GDM1 (cell line): ENCODE measurements around the gene ZNF284.
"Not testable (repeated sequence)": the region's sequence is repeated elsewhere in the genome, so short reads cannot be mapped to it uniquely, and the experiment has no call there.

Source experiments
- DNase-seq: peaks from one replicate; lab custom pipeline; 2025; lab: John Stamatoyannopoulos, UW

The ZNF284 gene

DNA sequence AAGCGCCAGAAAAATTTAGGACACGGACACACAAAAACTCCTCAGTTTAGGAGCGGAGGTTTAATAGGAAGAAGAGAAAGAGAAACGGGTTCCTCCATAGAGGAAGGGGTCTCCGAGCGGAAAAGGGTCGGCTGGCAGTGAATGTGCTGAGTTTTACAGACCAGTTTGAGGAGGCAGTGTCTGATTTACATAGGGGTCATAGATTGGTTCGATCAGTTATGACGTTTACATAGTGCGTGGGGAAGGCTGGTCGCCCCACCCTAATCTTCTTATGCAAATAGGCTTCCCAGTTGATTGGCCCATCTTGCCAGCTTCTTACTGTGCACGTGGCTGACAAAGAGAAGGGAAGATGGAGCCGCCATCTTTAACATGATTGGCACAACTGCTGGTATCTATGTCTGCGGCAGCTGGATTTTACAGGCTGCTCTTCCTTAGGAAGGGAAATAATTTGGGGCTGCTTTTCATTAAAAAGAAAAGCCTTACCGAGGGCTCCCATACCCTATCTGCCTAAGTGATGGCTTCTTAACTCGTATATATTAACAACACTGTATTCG lies 40.0 kb downstream of the ZNF284 start:
- no peak for DNase-seq

DNA sequence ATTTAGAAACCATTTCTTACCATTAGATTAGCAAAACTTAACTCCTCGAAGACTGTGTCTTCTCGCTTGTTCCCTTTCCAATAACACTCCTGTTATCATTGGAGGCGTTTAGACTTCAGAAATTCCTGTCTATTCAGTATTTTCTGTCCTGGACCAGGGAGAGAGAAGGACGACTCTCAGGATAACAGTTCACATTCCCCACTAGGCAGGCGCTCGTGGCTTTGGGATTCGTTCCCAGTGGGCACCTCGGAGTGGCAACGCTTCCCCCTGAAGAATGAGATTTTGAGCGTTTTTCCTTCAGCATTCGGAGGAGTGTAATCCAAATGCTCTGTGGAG lies 40.8 kb downstream of the ZNF284 start:
- DNase-seq, result no peak

DNA sequence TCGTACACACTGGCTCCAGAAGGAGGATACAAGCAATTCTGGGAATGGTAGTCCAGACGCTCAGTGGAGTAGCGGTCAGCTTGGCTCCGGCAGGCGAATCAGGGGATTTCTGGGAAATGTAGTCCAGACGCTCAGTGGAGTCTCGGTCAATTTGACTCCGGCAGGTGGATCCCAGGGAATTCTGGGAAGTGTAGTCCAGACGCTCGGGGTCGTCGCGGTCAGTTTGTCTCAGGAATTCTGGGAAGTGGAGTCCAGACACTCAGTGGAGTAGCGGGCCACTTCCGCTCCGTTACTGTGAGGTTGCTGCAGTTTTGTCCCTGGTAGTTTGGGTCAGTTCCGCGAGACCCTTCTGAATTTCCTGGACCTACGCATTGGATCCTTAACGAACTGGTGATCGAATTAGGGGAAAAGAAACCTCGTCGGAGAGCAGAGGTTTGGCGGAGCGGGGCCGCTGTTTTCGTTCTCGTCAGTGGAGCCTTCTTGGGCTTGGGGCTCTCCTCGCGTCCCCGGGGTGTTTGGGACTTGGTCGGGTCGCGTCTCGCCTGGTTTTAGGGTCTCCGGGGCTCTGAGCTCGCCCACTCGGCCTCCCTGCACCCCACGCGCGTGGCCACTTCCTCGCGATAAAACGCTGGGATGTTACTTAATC lies 41.3 kb downstream of the ZNF284 start, which contains the start of gene ZNF225:
TSS of gene ZNF225 (plus strand) at position 262 of the 646 bp plus-strand sequence. CDS start 2,429 bp downstream, outside the sequence.
- peak; percentile 86 for DNase-seq

DNA sequence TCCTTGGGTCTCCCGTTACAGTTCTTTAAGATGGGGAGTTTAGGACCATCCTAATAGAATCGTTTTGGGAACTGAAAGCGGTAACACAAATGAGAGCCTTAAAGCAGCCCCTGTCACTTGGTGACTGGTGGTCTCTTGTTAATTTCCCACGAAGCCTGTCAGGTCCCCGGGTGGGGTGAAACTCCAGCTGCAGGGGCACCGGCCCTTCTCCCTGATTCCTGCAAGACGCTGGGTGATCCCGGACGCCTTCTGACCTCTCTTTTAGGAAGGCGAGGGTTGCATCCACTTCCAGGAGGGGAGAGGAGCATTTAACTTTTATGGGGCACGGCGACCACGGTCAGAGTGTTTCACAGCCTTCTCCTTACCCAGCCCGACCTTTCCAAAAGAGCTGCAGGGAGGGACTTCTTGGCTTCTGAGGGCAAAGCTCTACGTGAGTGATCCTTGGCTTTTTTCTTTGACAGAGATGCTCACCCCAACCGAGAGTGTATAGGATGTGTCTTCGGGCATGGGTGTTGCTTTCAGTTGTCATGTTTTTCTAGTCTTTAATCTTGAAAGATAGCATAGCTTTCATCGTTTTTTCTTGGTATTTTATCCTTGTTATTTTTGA lies 41.9 kb downstream of the ZNF284 start:
- no peak for DNase-seq

DNA sequence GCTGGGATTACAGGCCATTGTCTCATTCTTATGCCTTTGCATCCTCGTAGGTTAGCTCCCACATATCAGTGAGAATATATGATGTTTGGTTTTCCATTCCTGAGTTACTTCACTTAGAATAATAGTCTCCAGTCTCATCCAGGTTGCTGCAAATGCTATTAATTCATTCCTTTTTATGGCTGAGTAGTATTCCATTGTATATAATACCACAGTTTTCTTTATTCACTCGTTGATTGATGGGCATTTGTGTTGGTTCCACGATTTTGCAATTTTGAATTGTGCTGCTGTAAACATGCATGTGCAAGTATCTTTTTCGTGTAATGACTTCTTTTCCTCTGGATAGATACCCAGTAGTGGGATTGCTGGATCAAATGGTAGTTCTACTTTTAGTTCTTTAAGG lies 49.2 kb downstream of the ZNF284 start:
- DNase-seq, result not testable (repeated sequence)

DNA sequence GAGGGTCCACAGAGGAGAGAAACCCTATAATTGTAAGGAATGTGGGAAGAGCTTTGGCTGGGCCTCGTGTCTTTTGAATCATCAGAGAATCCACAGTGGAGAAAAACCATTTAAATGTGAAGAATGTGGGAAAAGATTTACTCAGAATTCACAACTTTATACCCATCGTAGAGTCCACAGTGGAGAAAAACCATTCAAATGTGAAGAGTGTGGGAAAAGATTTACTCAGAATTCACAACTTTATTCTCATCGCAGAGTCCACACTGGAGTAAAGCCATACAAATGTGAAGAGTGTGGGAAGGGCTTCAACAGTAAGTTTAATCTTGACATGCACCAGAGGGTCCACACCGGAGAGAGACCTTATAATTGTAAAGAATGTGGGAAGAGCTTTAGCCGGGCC lies 60.0 kb downstream of the ZNF284 start:
- no peak for DNase-seq
